ENCODE measurements around the gene TMEM163. TPM values are rescaled to one million over a fixed set of nuclear protein-coding genes. Genes with fewer than 3 reads are reported as not detected.
"Not testable (repeated sequence)": the region's sequence is repeated elsewhere in the genome, so short reads cannot be mapped to it uniquely, and the experiment has no call there.

Gene TMEM163
- total RNA-seq, 6 donors from 2014 or later, result 19.3 to 71.6 (median 26.7) TPM

DNA sequence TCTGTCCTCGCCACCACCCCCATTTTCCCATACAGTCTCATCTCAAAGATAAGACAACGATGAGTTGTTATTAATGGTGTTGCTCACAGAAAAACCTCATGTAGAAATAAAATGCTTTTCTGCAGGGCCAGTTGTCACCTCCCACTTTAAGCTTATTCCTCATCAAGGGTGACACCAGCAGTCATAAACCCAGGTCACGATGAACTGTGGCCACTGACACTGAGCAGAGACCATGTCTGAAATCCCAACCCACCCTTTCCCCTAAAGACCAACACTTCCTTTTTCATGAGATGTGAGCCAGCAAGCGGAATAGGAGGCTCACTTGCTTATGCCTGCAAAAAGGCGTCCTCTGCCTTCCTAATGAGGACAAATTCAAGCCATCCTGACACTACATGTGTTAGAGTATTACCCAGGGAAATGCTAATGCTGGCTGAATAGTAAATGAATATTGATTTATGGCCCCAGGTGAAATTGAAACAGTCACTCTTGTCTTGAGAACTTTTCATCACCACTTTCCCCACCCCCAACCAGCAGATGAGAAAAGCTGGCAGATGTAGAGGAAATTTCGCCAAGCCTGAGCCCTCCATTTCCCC is 236.6 kb downstream of the TMEM163 start:
- TF ChIP-seq POLR2AphosphoS5 (IDR thresholded peaks at IDR 0.05) (no peak), EP300 (IDR thresholded peaks at IDR 0.05) (no peak), POLR2A (IDR thresholded peaks at IDR 0.05) (no peak)
- TF ChIP-seq, protein P1, sequence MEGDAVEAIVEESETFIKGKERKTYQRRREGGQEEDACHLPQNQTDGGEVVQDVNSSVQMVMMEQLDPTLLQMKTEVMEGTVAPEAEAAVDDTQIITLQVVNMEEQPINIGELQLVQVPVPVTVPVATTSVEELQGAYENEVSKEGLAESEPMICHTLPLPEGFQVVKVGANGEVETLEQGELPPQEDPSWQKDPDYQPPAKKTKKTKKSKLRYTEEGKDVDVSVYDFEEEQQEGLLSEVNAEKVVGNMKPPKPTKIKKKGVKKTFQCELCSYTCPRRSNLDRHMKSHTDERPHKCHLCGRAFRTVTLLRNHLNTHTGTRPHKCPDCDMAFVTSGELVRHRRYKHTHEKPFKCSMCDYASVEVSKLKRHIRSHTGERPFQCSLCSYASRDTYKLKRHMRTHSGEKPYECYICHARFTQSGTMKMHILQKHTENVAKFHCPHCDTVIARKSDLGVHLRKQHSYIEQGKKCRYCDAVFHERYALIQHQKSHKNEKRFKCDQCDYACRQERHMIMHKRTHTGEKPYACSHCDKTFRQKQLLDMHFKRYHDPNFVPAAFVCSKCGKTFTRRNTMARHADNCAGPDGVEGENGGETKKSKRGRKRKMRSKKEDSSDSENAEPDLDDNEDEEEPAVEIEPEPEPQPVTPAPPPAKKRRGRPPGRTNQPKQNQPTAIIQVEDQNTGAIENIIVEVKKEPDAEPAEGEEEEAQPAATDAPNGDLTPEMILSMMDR (IDR thresholded peaks at IDR 0.05), result no peak
- no peak overlapping the region for H3K4me3 ChIP-seq
- DNase-seq, result no peak
- no peaks in the 10 kb centered on the region for H3K36me3 ChIP-seq
- no peak for ATAC-seq (ENCODE audit: low FRiP score in 2 of 2)
- no peaks in the 10 kb centered on the region for H3K27me3 ChIP-seq
- no peaks in the 10 kb centered on the region for H3K4me1 ChIP-seq
- 82 to 86% methylated on average over 6 of the region's 6 CpGs for WGBS, 2 donors
- H3K9me3 ChIP-seq, result no peaks in the 10 kb centered on the region
- H3K27ac ChIP-seq, result no peak overlapping the region

DNA sequence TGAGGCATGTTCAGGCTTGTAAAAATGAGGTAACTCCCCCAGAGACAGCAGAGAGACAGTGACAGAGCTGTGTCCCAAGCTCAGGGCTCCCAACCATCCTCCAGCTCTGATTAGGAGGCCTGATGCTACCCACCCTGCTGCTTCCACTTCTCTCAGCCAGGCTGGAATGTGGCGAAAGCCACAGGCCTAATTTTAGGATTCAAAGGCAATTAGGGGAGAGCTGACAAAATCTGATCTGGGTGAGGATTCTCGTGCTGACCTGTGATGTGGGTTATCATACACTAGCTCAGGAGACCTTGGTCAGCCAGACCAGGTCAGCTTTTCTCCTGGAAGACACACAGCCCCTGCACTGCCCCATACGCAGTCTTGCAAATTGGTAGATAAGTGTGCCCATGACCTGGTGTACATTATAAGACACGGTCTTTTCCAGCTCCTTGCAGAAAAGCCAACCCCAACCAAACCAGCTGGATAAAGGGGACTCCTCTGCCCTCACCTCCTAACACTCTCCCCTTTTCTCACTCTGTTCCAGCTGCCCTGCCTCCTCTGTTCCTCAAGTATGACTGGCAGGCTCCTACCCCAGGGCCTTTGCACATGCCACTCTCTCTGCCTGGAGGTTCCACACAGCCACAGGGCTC is 239.0 kb downstream of the TMEM163 start:
- Histone ChIP-seq H3K27ac (no peak overlapping the region), H3K9me3 (no peaks in the 10 kb centered on the region), H3K4me3 (no peak overlapping the region), H3K36me3 (no peaks in the 10 kb centered on the region), H3K27me3 (no peaks in the 10 kb centered on the region), H3K4me1 (no peaks in the 10 kb centered on the region)
- ATAC-seq (ENCODE audit: low FRiP score in 2 of 2), result no peak
- no peak for DNase-seq
- no peak for TF ChIP-seq EP300 (IDR thresholded peaks at IDR 0.05)
- no peak for TF ChIP-seq POLR2A (IDR thresholded peaks at IDR 0.05)
- TF ChIP-seq, protein P1 (IDR thresholded peaks at IDR 0.05), result no peak
- no peak for TF ChIP-seq POLR2AphosphoS5 (IDR thresholded peaks at IDR 0.05)
- WGBS, 2 donors, result 87 to 88% methylated on average over 4 of the region's 4 CpGs

DNA sequence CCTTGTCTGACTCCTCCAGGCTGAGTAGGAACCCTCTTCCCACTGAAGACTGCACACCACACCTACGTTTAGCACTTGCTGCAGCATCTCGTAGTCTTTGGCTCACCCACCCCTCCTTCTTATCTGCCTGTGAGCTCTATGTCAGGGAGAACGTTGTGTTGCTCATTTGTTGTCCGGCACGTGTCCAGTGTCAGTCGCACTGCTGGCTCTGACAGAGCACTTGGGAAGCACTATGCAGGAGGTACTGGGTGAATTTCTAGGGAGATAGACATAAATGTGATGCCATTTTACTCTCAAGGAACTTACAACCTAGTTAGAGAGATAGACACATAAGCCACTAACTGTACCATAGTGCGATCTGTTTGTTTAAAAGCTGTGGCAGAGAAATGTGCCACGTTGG is 241.8 kb downstream of the TMEM163 start:
- H3K27ac ChIP-seq, DNase-seq, H3K9me3 ChIP-seq, H3K27me3 ChIP-seq, H3K4me3 ChIP-seq, H3K36me3 ChIP-seq, H3K4me1 ChIP-seq: not testable (repeated sequence)
- peak in 1 of 2 donors; percentile 40 for ATAC-seq (ENCODE audit: low FRiP score in 2 of 2)
- WGBS, 2 donors, result 83 to 87% methylated on average over 8 of the region's 8 CpGs

DNA sequence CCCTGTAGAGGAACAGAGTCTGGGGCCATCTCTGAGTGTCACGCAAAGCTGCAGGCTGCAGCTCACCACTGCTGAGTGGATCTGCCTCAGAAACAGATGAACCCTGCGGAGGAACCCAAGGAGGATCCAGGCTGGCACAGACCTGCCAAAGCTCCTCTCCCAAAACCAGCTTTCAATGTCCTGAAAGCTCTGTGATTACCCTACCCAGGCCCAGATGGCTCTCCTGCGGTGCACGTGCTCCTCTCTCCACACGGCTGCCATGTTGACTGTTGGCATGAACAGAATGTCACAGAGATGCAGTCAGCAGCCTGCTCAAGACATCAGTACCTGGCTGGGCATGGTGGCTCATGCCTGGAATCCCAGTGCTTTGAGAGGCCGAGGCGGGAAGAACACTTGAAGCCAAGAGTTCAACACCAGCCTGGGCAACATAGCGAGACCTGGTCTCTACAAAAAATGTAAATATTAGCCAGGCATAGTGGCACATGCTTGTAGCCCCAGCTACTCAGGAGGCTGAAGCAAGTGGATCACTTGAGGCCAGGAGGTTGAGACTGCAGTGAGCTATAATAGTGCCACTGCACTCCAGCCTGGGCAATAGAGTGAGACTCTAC is 248.1 kb downstream of the TMEM163 start:
- no peak overlapping the region for H3K4me3 ChIP-seq
- ATAC-seq (ENCODE audit: low FRiP score in 2 of 2), result no peak
- DNase-seq, result no peak
- no peaks in the 10 kb centered on the region for H3K36me3 ChIP-seq
- no peak for TF ChIP-seq POLR2AphosphoS5 (IDR thresholded peaks at IDR 0.05)
- TF ChIP-seq POLR2A (IDR thresholded peaks at IDR 0.05), result no peak
- TF ChIP-seq, protein P1 (IDR thresholded peaks at IDR 0.05), result no peak
- no peak for TF ChIP-seq EP300 (IDR thresholded peaks at IDR 0.05)
- no peaks in the 10 kb centered on the region for H3K4me1 ChIP-seq
- no peak overlapping the region for H3K27ac ChIP-seq
- 96 to 98% methylated on average over 5 to 8 of the region's 8 CpGs for WGBS, 2 donors
- no peaks in the 10 kb centered on the region for H3K9me3 ChIP-seq
- H3K27me3 ChIP-seq, result no peaks in the 10 kb centered on the region

DNA sequence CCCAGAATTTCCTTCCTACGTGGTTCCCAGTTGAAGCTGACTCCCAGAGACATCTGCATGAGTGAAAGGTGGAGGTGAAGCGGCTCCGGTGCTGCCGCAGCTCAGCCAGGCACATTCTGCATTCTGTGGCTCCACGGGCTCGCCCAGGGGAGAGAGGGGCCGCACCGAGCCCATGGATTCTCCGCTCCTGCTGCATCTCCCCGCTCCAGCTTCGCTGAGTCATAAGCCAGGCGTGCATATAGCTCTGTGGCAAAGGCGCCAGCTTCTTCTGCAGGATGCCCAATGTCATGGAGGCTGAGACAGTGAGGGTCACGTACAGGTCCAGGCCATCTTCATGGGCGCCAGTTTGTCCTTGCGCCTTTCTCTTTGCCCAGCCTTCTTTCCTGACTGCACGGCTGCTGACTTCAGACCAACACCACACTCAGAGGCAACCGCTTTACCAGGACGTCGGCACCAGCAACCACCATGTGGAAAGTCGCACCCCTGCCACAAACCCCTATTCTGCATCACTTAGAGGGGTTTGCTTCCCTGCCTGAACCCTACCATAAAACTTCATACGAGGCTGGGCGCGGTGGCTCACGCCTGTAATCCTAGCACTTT is 249.2 kb downstream of the TMEM163 start:
- 91% methylated on average over 22 to 25 of the region's 25 CpGs for WGBS, 2 donors
- DNase-seq (peak in 1 of 2 donors; percentile 59), ATAC-seq (ENCODE audit: low FRiP score in 2 of 2) (no peak)
- Histone ChIP-seq H3K4me1 (no peaks in the 10 kb centered on the region), H3K9me3 (no peaks in the 10 kb centered on the region), H3K27ac (no peak overlapping the region), H3K27me3 (no peaks in the 10 kb centered on the region), H3K4me3 (no peak overlapping the region), H3K36me3 (no peaks in the 10 kb centered on the region)
- TF ChIP-seq EP300 (IDR thresholded peaks at IDR 0.05), result no peak
- no peak for TF ChIP-seq POLR2AphosphoS5 (IDR thresholded peaks at IDR 0.05)
- TF ChIP-seq POLR2A (IDR thresholded peaks at IDR 0.05), result no peak
